ENCODE measurements around the gene PPIA.
"Not testable (repeated sequence)": the region's sequence is repeated elsewhere in the genome, so short reads cannot be mapped to it uniquely, and the experiment has no call there.

PPIA gene

DNA sequence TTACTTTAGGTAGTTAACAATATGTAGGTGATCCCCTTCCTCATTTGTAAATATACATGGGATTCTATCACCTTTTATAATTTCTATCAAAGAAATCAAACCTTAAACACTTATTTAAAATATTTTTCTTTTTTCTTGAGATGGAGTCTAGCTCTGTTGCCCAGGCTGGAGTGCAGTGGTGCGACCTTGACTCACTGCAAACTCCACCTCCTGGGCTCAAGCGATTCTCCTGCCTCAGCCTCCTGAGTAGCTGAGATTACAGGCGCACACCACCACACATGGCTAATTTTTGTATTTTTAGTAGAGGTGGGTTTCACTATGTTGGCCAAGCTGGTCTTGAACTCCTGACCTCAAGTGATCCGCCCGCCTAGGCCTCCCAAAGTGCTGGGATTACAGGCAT, 47.0 kb downstream of the PPIA start:
- DNase-seq, result not testable (repeated sequence)

DNA sequence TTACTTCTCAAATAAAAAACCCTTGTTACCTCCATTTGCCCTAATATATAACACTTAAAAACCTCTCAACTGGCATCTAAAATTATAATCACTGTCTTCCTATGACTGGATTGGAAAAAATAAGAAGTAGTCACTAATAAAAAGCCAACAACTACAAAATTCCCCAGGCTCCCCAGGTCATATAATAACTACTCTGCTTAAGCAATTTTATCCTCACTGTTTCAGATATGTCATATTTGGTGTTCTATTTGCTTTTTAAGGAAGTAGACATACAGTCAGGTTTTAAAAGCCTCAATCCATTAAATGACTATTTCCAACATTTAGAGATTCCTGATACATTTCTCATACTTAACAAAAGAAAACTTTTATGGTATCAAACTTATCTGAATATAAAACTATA, 49.0 kb downstream of the PPIA start:
- DNase-seq, result no peak

DNA sequence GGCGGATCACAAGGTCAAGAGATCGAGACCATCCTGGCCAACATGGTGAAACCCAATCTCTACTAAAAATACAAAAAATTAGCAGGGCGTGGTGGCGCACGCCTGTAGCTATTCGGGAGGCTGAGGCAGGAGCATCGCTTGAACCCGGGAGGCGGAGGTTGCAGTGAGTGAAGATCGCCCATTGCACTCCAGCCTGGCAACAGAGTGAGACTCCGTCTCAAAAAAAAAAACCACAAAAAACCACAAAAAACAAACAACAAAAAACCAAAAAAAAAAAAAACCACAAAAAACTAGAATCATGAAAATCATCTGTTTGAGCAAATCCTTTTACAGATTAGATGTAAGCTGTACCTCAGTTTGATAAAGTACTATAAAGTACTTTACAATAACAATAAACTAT, 49.9 kb downstream of the PPIA start:
- not testable (repeated sequence) for DNase-seq

DNA sequence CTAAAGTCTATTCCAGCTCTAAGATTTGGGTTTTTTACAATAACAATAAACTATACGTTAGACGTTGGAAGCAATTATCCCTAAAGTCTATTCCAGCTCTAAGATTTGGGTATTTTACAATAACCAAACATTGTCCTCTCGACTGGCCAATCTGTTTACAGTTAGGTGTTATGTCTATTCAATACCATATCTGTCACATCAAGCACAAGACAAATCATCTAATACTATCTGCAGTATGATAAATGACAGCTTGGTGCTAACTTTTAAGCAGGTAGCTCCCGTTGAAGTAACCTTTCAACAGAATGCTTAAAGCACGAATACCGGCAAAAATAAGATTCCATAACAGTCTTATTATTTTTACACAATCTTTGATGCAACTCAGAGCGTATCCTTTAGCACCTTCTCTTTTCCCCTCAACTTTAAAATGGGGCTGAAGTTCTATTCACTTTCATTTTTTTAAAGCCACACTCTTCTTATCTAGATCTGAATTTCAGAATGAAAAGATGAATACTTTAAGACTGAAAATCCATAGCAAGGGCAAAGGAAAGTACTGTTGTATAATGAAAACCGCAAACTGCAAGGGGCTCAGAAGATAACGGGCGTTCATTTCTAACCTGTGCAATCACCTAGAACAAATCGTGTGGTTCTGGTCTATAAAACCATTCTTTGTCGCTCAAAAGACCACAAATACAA, 50.5 kb downstream of the PPIA start:
- no peak for DNase-seq

DNA sequence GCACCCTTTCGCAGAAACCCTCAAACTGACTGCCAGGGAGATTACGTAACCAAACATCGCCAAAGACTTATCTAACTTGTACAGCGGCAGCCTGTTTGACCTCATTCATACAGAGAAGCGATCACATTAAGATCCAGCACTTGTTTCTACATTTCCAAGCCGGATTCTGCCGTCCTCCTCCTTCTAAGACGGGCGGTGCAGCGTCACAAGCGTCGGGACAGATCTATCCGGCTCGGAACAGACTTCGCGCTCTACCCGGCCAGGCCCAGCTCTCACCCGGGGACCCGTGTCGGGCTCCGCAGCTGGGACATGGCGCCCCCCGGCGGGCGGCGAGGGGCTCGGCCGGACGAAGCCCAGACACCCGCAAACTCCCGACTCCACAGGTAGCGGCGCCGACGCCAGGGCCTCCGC, 51.0 kb downstream of the PPIA start:
- peak; percentile 87 for DNase-seq

DNA sequence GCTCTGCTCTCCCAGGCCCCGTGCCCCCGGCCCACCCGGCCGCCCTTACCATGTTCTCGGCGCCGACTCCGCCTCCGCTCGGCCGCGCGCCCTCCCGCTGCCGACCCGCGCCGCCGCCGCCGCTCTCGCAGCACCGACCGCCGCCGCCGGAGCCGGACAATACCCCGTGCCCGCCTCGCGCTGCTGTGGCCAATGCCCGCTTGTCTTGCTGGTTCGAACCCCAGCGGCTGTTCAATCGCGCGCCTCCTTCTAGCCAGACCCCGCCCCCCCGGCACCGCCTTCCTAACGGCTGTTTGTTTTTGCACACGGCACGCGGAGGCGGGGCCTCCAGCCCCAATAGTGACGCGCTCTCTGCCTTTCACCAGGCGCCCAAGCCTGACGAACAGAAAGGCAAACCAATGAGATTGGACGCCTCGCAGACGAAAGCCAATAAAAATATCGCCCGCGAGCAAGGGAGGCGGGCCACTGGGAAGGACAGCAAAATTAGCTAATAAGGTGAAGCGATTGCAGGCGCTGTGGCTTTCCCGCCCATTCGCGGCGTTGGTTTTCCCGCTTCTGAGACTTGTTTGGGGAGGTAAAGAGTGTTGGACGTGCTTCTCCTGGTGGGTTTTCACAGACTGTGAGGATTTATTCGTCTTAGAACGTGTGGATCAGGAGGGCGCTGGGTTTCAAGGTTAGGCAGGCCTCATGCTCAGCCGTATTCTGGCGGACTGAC, 51.6 kb downstream of the PPIA start, which contains the start of gene H2AZ2:
H2AZ2 (minus strand) TSS at position 168 of the 715 bp plus-strand sequence; CDS start at position 52, 116 bp downstream.
- peak; percentile 100 for DNase-seq

DNA sequence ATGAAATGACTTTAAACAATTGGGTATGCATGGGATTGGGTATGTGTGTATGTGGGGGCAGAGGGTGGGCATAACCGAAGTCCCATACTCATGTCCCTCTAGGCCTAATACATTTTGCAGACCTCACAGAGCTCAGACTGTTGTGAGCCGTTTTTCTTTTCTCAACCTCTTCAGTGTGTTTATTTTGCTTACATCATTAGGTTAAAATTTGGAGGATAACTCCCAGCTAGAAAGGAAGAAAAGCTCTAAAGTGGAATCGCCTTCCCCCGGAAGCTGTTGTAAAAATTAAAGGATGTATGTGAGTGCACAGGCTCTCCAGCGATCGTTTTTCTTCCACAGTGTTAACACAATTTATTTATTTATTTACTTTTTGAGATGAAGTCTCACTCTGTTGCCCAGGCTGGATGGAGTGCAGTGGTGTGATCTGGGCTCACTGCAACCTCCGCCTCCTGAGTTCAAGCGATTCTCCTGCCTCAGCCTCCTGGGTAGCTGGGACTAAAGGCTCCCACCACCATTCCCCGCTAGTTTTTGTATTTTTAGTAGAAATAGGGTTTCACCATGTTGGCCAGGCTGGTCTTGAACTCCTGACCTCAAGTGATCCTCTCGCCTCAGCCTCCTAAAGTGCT, 52.9 kb downstream of the PPIA start:
- DNase-seq, result peak; percentile 28

DNA sequence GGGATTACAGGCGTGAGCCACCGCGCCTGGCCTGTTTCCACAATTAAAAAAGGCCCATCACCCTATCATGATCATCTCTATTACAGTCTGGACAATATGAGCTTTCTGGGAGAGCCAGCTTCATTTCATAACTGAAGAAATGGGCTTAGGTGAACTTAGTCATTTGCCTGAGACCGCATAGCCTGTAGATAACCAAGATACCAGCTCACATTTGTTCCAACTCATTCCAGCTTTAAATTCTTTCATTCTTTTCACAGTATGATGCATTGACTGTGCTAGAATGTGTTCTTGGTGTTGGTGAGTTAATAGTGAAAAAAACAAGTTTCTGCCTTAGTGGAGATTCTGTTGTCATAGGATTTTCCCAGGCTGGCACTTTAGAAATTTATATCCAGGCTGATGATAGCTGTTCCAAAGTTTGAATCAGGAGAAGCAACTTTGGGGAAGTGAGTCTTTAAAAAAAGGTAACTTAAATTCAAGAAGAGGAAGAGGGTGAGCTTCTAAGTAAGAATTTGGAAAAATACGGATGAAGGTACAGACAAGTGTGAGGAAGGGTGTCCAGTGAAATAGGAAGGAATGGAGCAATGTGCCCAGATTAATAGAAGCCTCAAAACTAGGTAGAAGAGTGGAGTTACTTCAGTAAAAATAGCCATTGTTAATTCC, 53.5 kb downstream of the PPIA start:
- DNase-seq, result no peak

DNA sequence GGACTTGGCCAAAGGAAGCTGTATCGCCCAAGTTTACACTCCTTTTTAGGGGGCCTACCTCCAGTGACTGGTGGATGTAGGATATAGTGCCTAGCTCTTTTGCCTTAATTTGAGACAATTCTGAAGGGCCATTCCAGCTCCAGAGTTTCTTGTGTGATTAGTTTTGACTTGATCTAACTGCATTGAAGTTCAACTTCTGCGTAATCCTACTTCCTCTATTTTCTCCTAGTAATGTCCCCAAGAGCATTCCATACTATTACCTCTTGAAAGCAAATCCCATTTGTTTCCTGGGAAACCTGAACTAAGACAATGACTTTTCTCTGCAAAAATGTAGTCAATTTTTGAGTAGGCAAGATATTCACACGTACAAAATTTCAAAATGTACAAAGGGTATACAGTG, 56.1 kb downstream of the PPIA start:
- no peak for DNase-seq
